Fibroblast of lung (primary cell): ENCODE data around the gene TRIM71.

ENCODE experiments used
- EZH2 ChIP-seq: IDR thresholded peaks from 2 replicates; pipeline ENCODE4 v1.5.1; 2012; ENCODE audit warnings: low read length, control low read depth, mild to moderate bottlenecking; ENCODE audit errors: missing control alignments
- TF ChIP-seq, protein P1 (sequence below), 2 donors: IDR thresholded peaks in 1 of 2; conservative IDR thresholded peaks in 1 of 2; 1 replicate in 1 of 2; 2 replicates in 1 of 2; pipeline ENCODE4 v1.5.1; 2011 to 2012; ENCODE audit warnings: low read length in 2 of 2, control low read depth in 1 of 2, inconsistent platforms in 1 of 2, low read depth in 1 of 2, mild to moderate bottlenecking in 1 of 2

DNA sequence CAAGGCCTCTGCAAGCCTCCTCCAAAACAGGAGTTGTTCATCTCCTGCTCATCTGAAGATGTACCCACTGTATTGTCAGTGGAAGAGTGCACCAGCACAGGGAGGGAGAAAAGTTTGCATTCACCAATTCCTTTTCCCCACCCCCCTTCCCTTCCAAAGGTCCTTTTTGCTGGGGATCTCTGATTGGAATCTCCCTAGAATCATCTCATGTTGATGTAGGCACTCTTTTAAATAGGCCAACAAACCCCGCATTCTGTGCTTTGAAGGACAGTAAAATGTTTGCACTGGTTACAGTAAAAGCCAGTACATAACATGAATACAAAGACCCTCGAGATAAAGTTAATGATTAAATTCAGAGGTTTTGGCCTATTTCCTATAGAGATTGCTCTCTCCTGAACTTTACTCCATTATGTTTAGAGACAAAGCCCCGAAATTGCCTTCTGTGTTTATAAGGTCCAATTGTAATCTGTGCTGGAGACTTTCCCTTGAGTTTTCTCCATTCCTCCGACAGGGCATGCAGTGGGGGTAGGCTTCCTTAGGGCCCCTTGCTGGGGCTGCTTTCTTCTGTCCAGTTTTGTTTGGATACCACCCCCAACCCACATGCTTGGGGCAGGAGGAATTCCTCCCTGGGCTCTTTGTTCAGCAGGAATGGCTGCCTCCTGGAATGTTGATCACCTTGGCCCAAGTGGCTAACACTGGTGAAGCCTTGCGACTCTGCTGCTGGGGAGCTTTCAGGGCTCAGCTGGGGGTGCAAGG, 22.5 kb downstream of the TRIM71 start:
- no peak for TF ChIP-seq EZH2
- TF ChIP-seq, protein P1, sequence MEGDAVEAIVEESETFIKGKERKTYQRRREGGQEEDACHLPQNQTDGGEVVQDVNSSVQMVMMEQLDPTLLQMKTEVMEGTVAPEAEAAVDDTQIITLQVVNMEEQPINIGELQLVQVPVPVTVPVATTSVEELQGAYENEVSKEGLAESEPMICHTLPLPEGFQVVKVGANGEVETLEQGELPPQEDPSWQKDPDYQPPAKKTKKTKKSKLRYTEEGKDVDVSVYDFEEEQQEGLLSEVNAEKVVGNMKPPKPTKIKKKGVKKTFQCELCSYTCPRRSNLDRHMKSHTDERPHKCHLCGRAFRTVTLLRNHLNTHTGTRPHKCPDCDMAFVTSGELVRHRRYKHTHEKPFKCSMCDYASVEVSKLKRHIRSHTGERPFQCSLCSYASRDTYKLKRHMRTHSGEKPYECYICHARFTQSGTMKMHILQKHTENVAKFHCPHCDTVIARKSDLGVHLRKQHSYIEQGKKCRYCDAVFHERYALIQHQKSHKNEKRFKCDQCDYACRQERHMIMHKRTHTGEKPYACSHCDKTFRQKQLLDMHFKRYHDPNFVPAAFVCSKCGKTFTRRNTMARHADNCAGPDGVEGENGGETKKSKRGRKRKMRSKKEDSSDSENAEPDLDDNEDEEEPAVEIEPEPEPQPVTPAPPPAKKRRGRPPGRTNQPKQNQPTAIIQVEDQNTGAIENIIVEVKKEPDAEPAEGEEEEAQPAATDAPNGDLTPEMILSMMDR (conservative IDR thresholded peaks at IDR 0.05 in 1 of 2, IDR thresholded peaks at IDR 0.05 in 1 of 2; ENCODE audit: low read depth in 1 of 2, low read length in 2 of 2): no peak
